Gastrocnemius medialis (tissue), 4 donors: ENCODE data around the gene TTC23. TPM values are rescaled to one million over a fixed set of nuclear protein-coding genes. Genes with fewer than 3 reads are reported as not detected.

Experiments
- ATAC-seq, 2 donors: fragments of 150-250 bp; one replicate each; pipeline ENCODE4 v1.9.1; 2016
- DNase-seq, 2 donors: peaks; one replicate each; pipeline ENCODE4 v3.0.0-alpha.2; 2019
- H3K27ac ChIP-seq, 4 donors: fragments of 200-600 bp; sonication (generic); 1 replicate in 1 of 4; 2 replicates in 3 of 4; pipeline ENCODE4 v1.5.1; 2016 to 2018; ENCODE audit warnings: mild to moderate bottlenecking in 2 of 4, moderate library complexity in 1 of 4
- H3K27me3 ChIP-seq, 3 donors: fragments of 200-600 bp; sonication (generic) in 2 of 3; 1 replicate in 1 of 3; 2 replicates in 2 of 3; pipeline versions ENCODE4 v1.5.1 to v1.6.0; 2016 to 2019; ENCODE audit warnings: mild to moderate bottlenecking in 1 of 3, moderate library complexity in 1 of 3
- H3K36me3 ChIP-seq, 2 donors: fragments of 200-600 bp; sonication (generic) in 1 of 2; one replicate each; pipeline ENCODE4 v1.5.1; 2017 to 2018
- H3K4me1 ChIP-seq, 2 donors: fragments of 200-600 bp; sonication (generic) in 1 of 2; one replicate each; pipeline ENCODE4 v1.5.1; 2016 to 2017; ENCODE audit warnings: mild to moderate bottlenecking in 2 of 2
- H3K4me3 ChIP-seq, 4 donors: fragments of 200-600 bp; sonication (generic) in 3 of 4; 1 replicate in 1 of 4; 2 replicates in 3 of 4; pipeline ENCODE4 v1.5.1; 2016 to 2019; ENCODE audit warnings: mild to moderate bottlenecking in 2 of 4
- H3K9me3 ChIP-seq, 3 donors: fragments of 200-600 bp; sonication (generic) in 2 of 3; 1 replicate in 1 of 3; 2 replicates in 2 of 3; pipeline ENCODE4 v1.5.1; 2016 to 2019
- POLR2A ChIP-seq, 2 donors: fragments of 450-650 bp; IDR thresholded peaks; one replicate each; pipeline ENCODE4 v1.6.1; 2017; ENCODE audit warnings: antibody characterized with exemption in 2 of 2, mild to moderate bottlenecking in 2 of 2, moderate library complexity in 2 of 2
- in situ Hi-C, 4 donors: fragments of 200-750 bp; cut with MboI; loops; one replicate each; pipeline versions ENCODE4 v1.15.0 to v1.8.0; 2017; ENCODE audit warnings: low sequenced_read_pairs in 4 of 4
- intact Hi-C: fragments of 100-400 bp; cut with DNase I; formaldehyde crosslinking; loops from one replicate; pipeline ENCODE4 v1.15.1; 2023; ENCODE audit warnings: low total_unique reads
- total RNA-seq, 4 donors: library from RNA; depleted of rRNA; stranded (reverse); fragments of >200 nt; gene quantifications; one replicate each; pipeline versions ENCODE4 v1.1.0 to v1.2.3, GENCODE V29; 2016
- TF ChIP-seq, protein P1 (sequence below), 5 experiments: fragments of 450-650 bp in 3 of 5; fragments of 200-600 bp in 2 of 5; sonication (generic) in 2 of 5; IDR thresholded peaks in 4 of 5; conservative IDR thresholded peaks in 1 of 5; 1 replicate in 4 of 5; 2 replicates in 1 of 5; pipeline ENCODE4 v1.5.1; 2016 to 2019; ENCODE audit warnings: antibody characterized with exemption in 5 of 5, mild to moderate bottlenecking in 3 of 5, moderate library complexity in 3 of 5

The TTC23 gene
- total RNA-seq, 4 donors from 2014 or later: 5.6 to 9.9 (median 7.7) TPM

DNA sequence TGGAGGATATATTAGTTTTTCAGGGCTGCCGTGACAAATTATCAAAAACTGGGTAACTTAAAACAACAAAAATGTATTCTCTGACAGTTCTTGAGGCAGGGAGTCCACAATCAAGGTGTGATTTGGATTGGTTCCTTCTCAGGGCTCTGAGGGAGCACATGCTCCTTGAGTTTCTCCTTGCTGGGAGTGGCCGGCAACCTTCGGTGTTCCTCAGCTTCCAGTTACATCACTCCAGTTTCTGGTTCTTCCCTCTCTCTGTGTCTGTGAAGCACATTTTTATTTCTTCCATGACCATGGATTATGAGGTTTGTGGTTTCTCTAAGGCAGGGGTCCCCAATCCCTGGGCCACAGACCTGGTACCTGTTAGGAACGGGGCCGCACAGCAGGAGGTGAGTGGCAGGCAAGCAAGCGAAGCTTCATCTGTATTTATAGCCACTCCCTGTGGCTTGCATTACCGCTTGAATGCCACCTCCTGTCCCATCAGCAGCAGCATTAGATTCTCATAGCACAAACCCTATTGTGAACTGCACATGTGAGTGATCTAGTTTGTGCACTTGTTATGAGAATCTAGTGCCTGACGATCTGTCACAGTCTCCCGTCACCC is 26.2 kb upstream of the TTC23 start:
- in situ Hi-C loops (loop anchor here in 3 of 4 donors (10.0 to 25.0 kb wide), 3 partner anchors 112 to 479 kb away; no protein-coding TSS in a partner anchor), intact Hi-C loops (no loop called here)
- Histone ChIP-seq H3K4me1 (no peaks in the 10 kb centered on the region), H3K27me3 (no peaks in the 10 kb centered on the region), H3K9me3 (no peaks in the 10 kb centered on the region), H3K4me3 (no peak overlapping the region), H3K27ac (no peak overlapping the region), H3K36me3 (no peaks in the 10 kb centered on the region)
- ATAC-seq (peak in 1 of 2 donors; percentile 35), DNase-seq (no peak)
- TF ChIP-seq, protein P1, sequence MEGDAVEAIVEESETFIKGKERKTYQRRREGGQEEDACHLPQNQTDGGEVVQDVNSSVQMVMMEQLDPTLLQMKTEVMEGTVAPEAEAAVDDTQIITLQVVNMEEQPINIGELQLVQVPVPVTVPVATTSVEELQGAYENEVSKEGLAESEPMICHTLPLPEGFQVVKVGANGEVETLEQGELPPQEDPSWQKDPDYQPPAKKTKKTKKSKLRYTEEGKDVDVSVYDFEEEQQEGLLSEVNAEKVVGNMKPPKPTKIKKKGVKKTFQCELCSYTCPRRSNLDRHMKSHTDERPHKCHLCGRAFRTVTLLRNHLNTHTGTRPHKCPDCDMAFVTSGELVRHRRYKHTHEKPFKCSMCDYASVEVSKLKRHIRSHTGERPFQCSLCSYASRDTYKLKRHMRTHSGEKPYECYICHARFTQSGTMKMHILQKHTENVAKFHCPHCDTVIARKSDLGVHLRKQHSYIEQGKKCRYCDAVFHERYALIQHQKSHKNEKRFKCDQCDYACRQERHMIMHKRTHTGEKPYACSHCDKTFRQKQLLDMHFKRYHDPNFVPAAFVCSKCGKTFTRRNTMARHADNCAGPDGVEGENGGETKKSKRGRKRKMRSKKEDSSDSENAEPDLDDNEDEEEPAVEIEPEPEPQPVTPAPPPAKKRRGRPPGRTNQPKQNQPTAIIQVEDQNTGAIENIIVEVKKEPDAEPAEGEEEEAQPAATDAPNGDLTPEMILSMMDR (IDR thresholded peaks at IDR 0.05 in 4 of 5, conservative IDR thresholded peaks at IDR 0.05 in 1 of 5): no peak
- no peak for TF ChIP-seq POLR2A (IDR thresholded peaks at IDR 0.05)

DNA sequence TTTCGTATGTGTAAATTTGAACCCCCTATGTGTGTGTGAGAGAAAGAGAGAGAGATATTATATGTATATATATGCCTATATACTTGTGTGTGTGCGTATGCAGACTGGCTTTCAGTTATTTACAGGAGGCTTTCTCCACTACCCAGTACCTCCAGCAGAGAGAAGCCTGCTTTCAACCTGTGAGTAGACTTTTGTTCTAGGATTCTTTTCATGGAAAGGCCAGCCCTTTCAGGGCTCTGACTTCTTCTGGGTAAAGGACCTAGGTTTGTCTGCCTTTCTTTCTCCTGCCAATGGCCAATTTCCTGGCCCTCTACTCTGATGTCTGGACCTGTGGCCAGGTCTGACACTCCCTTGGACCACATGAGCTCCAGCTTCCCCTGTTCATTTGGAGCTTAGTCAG is 25.7 kb upstream of the TTC23 start:
- no peak overlapping the region for H3K27ac ChIP-seq
- H3K4me3 ChIP-seq: no peak overlapping the region
- in situ Hi-C loops (loop anchor here in 3 of 4 donors (10.0 to 25.0 kb wide), 3 partner anchors 112 to 480 kb away; no protein-coding TSS in a partner anchor), intact Hi-C loops (no loop called here)
- H3K36me3 ChIP-seq: no peaks in the 10 kb centered on the region
- H3K27me3 ChIP-seq: no peaks in the 10 kb centered on the region
- TF ChIP-seq, protein P1 (IDR thresholded peaks at IDR 0.05 in 4 of 5, conservative IDR thresholded peaks at IDR 0.05 in 1 of 5): no peak
- TF ChIP-seq POLR2A (IDR thresholded peaks at IDR 0.05): no peak
- DNase-seq (no peak), ATAC-seq (no peak)
- H3K9me3 ChIP-seq: no peaks in the 10 kb centered on the region
- H3K4me1 ChIP-seq: no peaks in the 10 kb centered on the region

DNA sequence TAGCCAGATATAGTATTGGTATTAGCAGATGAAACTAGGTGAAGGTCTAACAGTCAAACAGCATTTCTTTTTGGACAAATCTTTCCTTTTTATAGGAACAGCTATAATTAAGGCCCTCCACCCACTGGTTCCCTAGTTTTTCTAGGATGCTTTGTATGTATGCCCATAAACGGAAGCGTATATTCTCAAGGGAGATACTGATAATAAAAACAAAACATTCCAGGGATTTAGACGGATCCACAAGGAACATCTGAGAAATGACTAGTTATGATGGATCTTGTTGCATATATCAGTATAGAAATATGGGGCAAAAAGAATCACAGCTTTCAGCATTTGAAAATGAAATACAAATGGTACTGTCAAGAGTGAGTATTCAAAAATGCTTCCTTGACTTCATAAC is 24.4 kb upstream of the TTC23 start:
- Histone ChIP-seq H3K27ac (no peak overlapping the region), H3K9me3 (no peaks in the 10 kb centered on the region), H3K36me3 (no peaks in the 10 kb centered on the region), H3K27me3 (no peaks in the 10 kb centered on the region), H3K4me1 (no peaks in the 10 kb centered on the region), H3K4me3 (no peak overlapping the region)
- ATAC-seq: no peak
- in situ Hi-C loops (loop anchor here in 3 of 4 donors (5.0 to 10.0 kb wide), 3 partner anchors 428 to 481 kb away; no protein-coding TSS in a partner anchor), intact Hi-C loops (loop anchor here (2.0 kb wide), 1 partner anchor 481 kb away; no protein-coding TSS in a partner anchor)
- TF ChIP-seq, protein P1 (IDR thresholded peaks at IDR 0.05 in 4 of 5, conservative IDR thresholded peaks at IDR 0.05 in 1 of 5): no peak
- no peak for TF ChIP-seq POLR2A (IDR thresholded peaks at IDR 0.05)
- DNase-seq: no peak

DNA sequence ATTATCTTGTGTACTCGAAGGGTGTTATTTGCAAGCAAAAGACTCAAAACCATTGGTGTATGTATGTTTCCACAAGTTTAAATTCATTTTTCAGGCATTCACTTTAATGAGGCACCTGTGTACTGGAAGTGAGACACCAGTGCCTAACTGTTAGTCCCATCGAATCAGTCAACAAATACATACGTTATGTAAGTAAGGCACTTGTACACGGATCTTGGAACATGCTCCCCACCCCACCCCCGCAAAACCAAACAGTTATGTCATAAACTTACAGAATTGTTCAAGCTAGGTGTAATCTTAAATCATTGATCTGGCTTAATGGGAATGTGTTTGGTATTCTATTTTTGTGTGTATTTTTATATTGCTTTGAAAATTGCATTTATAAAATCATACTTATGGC is 19.1 kb upstream of the TTC23 start:
- TF ChIP-seq POLR2A (IDR thresholded peaks at IDR 0.05): no peak
- TF ChIP-seq, protein P1 (IDR thresholded peaks at IDR 0.05 in 4 of 5, conservative IDR thresholded peaks at IDR 0.05 in 1 of 5): no peak
- Histone ChIP-seq H3K36me3 (no peaks in the 10 kb centered on the region), H3K4me3 (no peak overlapping the region), H3K27ac (no peak overlapping the region), H3K9me3 (no peaks in the 10 kb centered on the region), H3K27me3 (no peaks in the 10 kb centered on the region), H3K4me1 (no peaks in the 10 kb centered on the region)
- ATAC-seq: no peak
- intact Hi-C loops (no loop called here), in situ Hi-C loops (no loop called here)
- DNase-seq: no peak
